SK-N-SH (cell line): ENCODE measurements around the gene SRRM4. TPM values are rescaled to one million over a fixed set of nuclear protein-coding genes. Genes with fewer than 3 reads are reported as not detected.

Source experiments
- CTCF ChIA-PET: fragments of 300-600, 350-600 bp; formaldehyde crosslinking; extraction: SDS; loops from one replicate; lab custom pipeline; 2021; lab: Yijun Ruan, JAX
- POLR2A ChIA-PET: fragments of 350-600 bp; sonication (Branson Sonifier 250); formaldehyde crosslinking; extraction: SDS; loops from one replicate; lab custom pipeline; 2020; ENCODE audit warnings: antibody characterized with exemption, inconsistent platforms; lab: Yijun Ruan, JAX
- DNase-seq: peaks from one replicate; pipeline ENCODE4 v3.0.0; 2012
- H2AFZ ChIP-seq: fragments of 200-600 bp; sonication (generic); 2 replicates; pipeline ENCODE4 v1.8.1; 2016; ENCODE audit warnings: antibody characterized with exemption, mild to moderate bottlenecking, low read depth
- H3F3A ChIP-seq: fragments of 200-600 bp; sonication (generic); replicated peaks from 2 replicates; pipeline ENCODE3; 2016; ENCODE audit warnings: antibody characterized with exemption, mild to moderate bottlenecking; ENCODE audit not compliant: insufficient read depth
- H3K27ac ChIP-seq, 2 experiments: fragments of 200-500 bp in 1 of 2; fragments of 200-600 bp in 1 of 2; sonication (Bioruptor generic) in 1 of 2; sonication (generic), shearing (Covaris generic) in 1 of 2; 2 replicates each; pipeline versions ENCODE4 v1.5.1 to v1.6.1; 2014 to 2016; ENCODE audit warnings: low read depth in 2 of 2, inconsistent platforms in 1 of 2, low read length in 1 of 2, mild to moderate bottlenecking in 1 of 2, mixed read lengths in 1 of 2
- H3K27me3 ChIP-seq: fragments of 200-600 bp; sonication (generic), shearing (Covaris generic); 2 replicates; pipeline ENCODE4 v1.6.1; 2016; ENCODE audit warnings: mixed run types; ENCODE audit not compliant: insufficient read depth
- H3K36me3 ChIP-seq, 2 experiments: fragments of 200-500 bp in 1 of 2; fragments of 200-600 bp in 1 of 2; sonication (Bioruptor generic) in 1 of 2; sonication (generic) in 1 of 2; replicated peaks in 1 of 2; 2 replicates each; pipeline versions ENCODE3 to v1.5.1; 2014 to 2016; ENCODE audit warnings: low read length in 1 of 2, mild to moderate bottlenecking in 1 of 2; ENCODE audit not compliant: insufficient read depth in 2 of 2, control insufficient read depth in 1 of 2
- H3K4me1 ChIP-seq, 2 experiments: fragments of 200-500 bp in 1 of 2; fragments of 200-600 bp in 1 of 2; sonication (Bioruptor generic) in 1 of 2; sonication (generic), shearing (Covaris generic) in 1 of 2; 2 replicates each; pipeline versions ENCODE4 v1.5.1 to v1.6.1; 2014 to 2016; ENCODE audit warnings: low read depth in 1 of 2, low read length in 1 of 2, mixed run types in 1 of 2; ENCODE audit not compliant: insufficient read depth in 2 of 2, control insufficient read depth in 1 of 2
- H3K4me2 ChIP-seq: fragments of 200-600 bp; sonication (generic), shearing (Covaris generic); 2 replicates; pipeline ENCODE4 v1.6.1; 2017; ENCODE audit warnings: mixed run types
- H3K4me3 ChIP-seq, 2 experiments: fragments of 200-500 bp in 1 of 2; fragments of 200-600 bp in 1 of 2; sonication (Bioruptor generic) in 1 of 2; sonication (generic), shearing (Covaris generic) in 1 of 2; 2 replicates each; pipeline versions ENCODE4 v1.5.1 to v1.8.1; 2014 to 2016; ENCODE audit warnings: low read depth in 2 of 2, inconsistent platforms in 1 of 2, low read length in 1 of 2, mild to moderate bottlenecking in 1 of 2, mixed read lengths in 1 of 2, moderate library complexity in 1 of 2
- H3K79me2 ChIP-seq: fragments of 200-600 bp; sonication (generic); 2 replicates; pipeline ENCODE4 v1.8.1; 2017; ENCODE audit warnings: mild to moderate bottlenecking; ENCODE audit not compliant: insufficient read depth
- H3K9ac ChIP-seq: fragments of 200-600 bp; sonication (generic); 2 replicates; pipeline ENCODE4 v1.6.1; 2017; ENCODE audit warnings: mixed run types
- H3K9me2 ChIP-seq: fragments of 200-600 bp; sonication (generic); 2 replicates; pipeline ENCODE4 v1.6.1; 2017; ENCODE audit warnings: mixed run types
- H3K9me3 ChIP-seq: fragments of 200-600 bp; sonication (generic); 2 replicates; pipeline ENCODE4 v1.6.1; 2017; ENCODE audit warnings: mixed run types, mild to moderate bottlenecking, moderate library complexity
- H4K20me1 ChIP-seq: fragments of 200-600 bp; sonication (generic); 2 replicates; pipeline ENCODE4 v1.6.1; 2017; ENCODE audit warnings: mild to moderate bottlenecking, mixed run types; ENCODE audit not compliant: insufficient read depth
- CTCF ChIP-seq: fragments of 200-600 bp; sonication (generic); IDR thresholded peaks from 2 replicates; pipeline ENCODE4 v1.6.1; 2017; ENCODE audit warnings: antibody characterized with exemption, mild to moderate bottlenecking, moderate library complexity
- MAX ChIP-seq: IDR thresholded peaks from 2 replicates; pipeline ENCODE4 v1.4.0; 2012; ENCODE audit warnings: low read depth
- MXI1 ChIP-seq: IDR thresholded peaks from 2 replicates; pipeline ENCODE4 v1.6.1; 2012; ENCODE audit warnings: mild to moderate bottlenecking, low read depth, low read length, improper control_type of control experiment
- POLR2AphosphoS5 ChIP-seq: IDR thresholded peaks from 2 replicates; pipeline ENCODE4 v1.6.1; 2012; ENCODE audit warnings: low read depth, low read length
- RAD21 ChIP-seq: IDR thresholded peaks from 2 replicates; pipeline ENCODE4 v1.6.1; 2012; ENCODE audit warnings: mild to moderate bottlenecking, low read length
- REST ChIP-seq: IDR thresholded peaks from 2 replicates; pipeline ENCODE4 v1.6.1; 2012; ENCODE audit warnings: mild to moderate bottlenecking, low read depth, low read length, moderate library complexity
- WGBS: methylation state at CpG from one replicate; pipeline ENCODE4 v1.1.6; 2017; ENCODE audit warnings: low lambda C conversion rate; 5-methylcytosine and 5-hydroxymethylcytosine counted together
- polyA plus RNA-seq, 3 experiments: library from polyadenylated mRNA; depleted of rRNA; stranded (reverse); fragments of >200 nt; gene quantifications; 2 replicates each; pipeline ENCODE4 v1.2.3, GENCODE V29; 2012

Gene SRRM4
- polyA plus RNA-seq, 1 of the 3 experiments (the other 2 are of a cell fraction), result 0.03 TPM

GRCh38 chr12:119020406-119021360 is 39.3 kb downstream of the SRRM4 start:
- WGBS, result 46% methylated on average over 21 of the region's 21 CpGs
- H4K20me1 ChIP-seq, result no peaks in the 10 kb centered on the region
- no peak overlapping the region for H3K27ac ChIP-seq
- H3K27me3 ChIP-seq, result no peaks in the 10 kb centered on the region
- peaks cover 0 to 12% of the 10 kb centered on the region in 2 experiments; a peak in 1 of 4 replicates for H3K4me1 ChIP-seq
- H3K4me3 ChIP-seq, result peak overlapping the region in 1 of 2 experiments; percentile 37; a peak in 1 of 4 replicates
- no peaks in the 10 kb centered on the region for H3K79me2 ChIP-seq
- TF ChIP-seq CTCF (0 out of 2 replicates have a peak, but pooled peaks have one; percentile 13), POLR2AphosphoS5 (no peak), MAX (no peak), MXI1 (no peak), REST (no peak), RAD21 (peak; percentile 7; the same call in 1 of the 2 replicates)
- ChIA-PET CTCF (interaction anchor here (1.0 to 1.9 kb wide), 7 partner anchors 12 to 392 kb away, joined by 3 to 8 read pairs (median 3); no protein-coding TSS in a partner anchor), POLR2A (no interaction called here)
- no peaks in the 10 kb centered on the region for H3F3A ChIP-seq
- peak; percentile 26 for DNase-seq
- H3K9me2 ChIP-seq, result no peaks in the 10 kb centered on the region
- H3K4me2 ChIP-seq, result no peak overlapping the region
- H3K36me3 ChIP-seq, result no peaks in the 10 kb centered on the region
- no peak overlapping the region for H3K9ac ChIP-seq
- H3K9me3 ChIP-seq, result no peaks in the 10 kb centered on the region
- no peak overlapping the region for H2AFZ ChIP-seq

GRCh38 chr12:119024356-119024755 is 43.0 kb downstream of the SRRM4 start:
- no peaks in the 10 kb centered on the region for H3K9me2 ChIP-seq
- TF ChIP-seq POLR2AphosphoS5, result no peak
- WGBS, result 19% methylated on average over 3 of the region's 3 CpGs
- POLR2A ChIA-PET, result no interaction called here
- H2AFZ ChIP-seq, result no peak overlapping the region
- H3K9me3 ChIP-seq, result no peaks in the 10 kb centered on the region
- H3K4me1 ChIP-seq, result peaks cover 0 to 12% of the 10 kb centered on the region in 2 experiments; a peak in 1 of 4 replicates
- no peak overlapping the region for H3K9ac ChIP-seq
- no peaks in the 10 kb centered on the region for H4K20me1 ChIP-seq
- H3F3A ChIP-seq, result no peaks in the 10 kb centered on the region
- no peak overlapping the region for H3K4me2 ChIP-seq
- H3K27me3 ChIP-seq, result no peaks in the 10 kb centered on the region
- no peak overlapping the region for H3K4me3 ChIP-seq
- CTCF ChIA-PET, result interaction anchor here (0.7 to 2.0 kb wide), 2 partner anchors 13 to 389 kb away, joined by 3 to 7 read pairs; no protein-coding TSS in a partner anchor
- DNase-seq, result peak; percentile 13
- H3K27ac ChIP-seq, result no peak overlapping the region
- no peaks in the 10 kb centered on the region for H3K79me2 ChIP-seq
- H3K36me3 ChIP-seq, result no peaks in the 10 kb centered on the region
